Erythroblast (primary cell): ENCODE results near the gene RILP.

ENCODE experiments used
- GATA1 ChIP-seq: IDR thresholded peaks from 2 replicates; pipeline ENCODE4 v1.6.1; 2011; ENCODE audit warnings: low read depth, mild to moderate bottlenecking, control low read depth, low read length, moderate library complexity
- POLR2A ChIP-seq: IDR thresholded peaks from 2 replicates; pipeline ENCODE4 v1.6.1; 2011; ENCODE audit warnings: mild to moderate bottlenecking, low read length

GRCh38 chr17:1646199-1646875, 3.3 kb downstream of the RILP start:
- no peak for TF ChIP-seq POLR2A
- TF ChIP-seq GATA1, result no peak
